Measurements from ENCODE around the gene RAB33B. TPM values are rescaled to one million over a fixed set of nuclear protein-coding genes. Genes with fewer than 3 reads are reported as not detected.

The RAB33B gene
- total RNA-seq, 1 donor, result 23.4 TPM

DNA sequence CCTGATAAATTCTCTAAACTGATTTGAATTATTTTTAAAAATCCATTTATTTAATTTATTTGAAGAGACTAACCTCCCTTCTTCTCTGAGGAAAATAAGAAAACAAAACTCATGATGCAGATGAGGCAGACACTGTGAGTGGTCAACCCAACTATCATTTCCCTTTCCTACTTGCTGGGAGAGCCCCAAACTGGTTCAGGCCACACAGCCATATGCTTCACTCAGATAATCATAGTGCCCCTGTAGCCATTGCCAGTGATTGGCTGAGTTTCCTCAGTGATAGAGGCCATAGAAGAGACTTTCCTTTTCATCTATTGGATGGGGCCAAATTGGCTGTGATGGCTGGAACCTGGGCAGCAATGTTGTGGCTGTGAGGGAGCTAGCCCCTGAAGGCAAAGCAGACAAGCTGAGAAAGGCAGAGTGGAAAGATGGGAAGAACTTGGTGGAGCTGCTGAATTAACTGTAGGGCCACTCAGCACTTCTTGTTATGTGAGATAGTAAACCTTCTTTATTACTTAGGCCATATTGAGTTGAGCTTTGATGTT, 49.8 kb downstream of the RAB33B start:
- DNase-seq (ENCODE audit: low read depth in 2 of 3, low spot score in 2 of 3), result no peak

DNA sequence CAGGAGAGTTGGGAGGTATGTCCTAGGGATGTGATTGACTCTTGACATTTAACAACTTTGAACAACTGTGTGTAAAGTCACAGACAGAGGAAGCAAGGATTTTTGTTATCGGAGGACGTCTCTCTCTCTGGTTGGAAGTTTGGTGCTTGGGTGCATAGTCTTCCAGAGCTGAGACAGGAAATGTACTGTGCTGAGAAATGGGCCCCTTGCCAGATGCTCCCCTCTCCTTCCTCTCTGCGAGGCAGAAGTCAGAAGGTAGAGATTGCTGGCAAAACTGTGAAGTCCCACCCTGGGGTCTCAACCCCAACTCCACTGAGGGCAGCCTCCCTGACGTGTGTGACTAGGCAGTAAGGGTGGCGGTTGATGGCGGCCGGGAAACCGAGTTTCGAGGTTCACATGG, 52.9 kb downstream of the RAB33B start:
- DNase-seq (ENCODE audit: low read depth in 2 of 3, low spot score in 2 of 3), result no peak

DNA sequence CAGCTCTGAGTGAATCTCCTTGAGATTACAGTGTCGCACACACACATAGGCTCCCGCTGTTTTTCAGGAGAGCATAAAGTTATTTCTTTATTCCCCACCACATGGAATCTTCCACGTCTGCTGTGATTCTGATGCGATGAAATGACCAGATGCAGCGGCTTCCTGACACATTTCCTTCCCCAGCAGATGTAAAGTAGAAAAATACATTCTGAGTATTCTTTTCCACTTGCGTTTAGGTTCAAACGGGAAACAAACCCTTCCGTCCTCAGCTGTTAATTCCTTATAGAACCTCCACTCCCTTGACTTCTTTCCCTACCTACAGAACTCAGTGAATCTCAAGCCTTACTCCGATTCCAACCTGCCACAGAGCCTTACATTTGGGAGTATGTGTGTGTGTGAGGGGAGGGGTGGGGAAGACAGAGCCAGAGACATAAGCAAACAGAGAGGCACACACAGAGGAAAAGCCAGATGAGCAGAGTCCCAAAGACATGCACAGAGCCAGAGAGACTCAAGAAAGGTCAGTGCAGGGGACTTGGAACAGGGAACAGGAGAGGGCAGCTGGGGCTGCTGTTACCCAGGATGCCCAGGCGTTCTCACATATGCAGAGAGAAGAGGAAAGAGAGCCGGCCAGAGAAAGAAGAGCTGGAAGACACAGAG, 54.8 kb downstream of the RAB33B start:
- DNase-seq (ENCODE audit: low read depth in 2 of 3, low spot score in 2 of 3), result no peak

DNA sequence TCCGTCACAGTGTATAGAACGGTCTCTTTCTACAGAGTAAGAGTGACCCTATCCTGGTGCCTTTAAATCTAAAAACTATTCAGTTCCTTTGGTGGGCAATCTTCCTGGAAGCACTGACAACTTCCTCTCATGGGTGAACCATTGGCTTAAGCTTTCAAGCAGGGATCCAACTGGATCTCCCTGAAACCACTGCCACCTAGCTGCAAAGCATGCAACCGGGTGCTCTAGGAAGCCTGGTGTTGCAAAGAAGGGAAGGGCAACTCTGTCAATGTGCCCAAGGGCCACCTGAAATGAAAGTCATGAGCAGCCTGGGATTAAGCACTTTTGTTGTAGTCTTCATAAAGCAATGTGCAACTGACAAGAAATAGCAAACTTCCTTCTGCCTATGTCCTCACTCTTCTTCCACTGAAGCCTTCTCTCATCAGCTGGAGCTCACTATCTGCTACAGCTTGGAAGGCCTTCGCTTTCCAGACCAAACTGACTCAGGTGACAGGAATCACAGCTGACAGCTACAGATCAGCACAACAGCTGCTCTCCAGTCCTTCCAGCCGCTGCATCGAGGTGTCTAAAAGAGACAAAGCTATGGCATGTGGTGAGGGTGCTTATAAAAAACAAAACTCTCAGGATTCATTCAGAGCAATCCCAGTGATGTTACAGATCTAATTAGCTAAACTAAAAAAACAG, 55.9 kb downstream of the RAB33B start:
- DNase-seq (ENCODE audit: low read depth in 2 of 3, low spot score in 2 of 3), result peak in 2 of 3 donors; percentile 25 to 53

DNA sequence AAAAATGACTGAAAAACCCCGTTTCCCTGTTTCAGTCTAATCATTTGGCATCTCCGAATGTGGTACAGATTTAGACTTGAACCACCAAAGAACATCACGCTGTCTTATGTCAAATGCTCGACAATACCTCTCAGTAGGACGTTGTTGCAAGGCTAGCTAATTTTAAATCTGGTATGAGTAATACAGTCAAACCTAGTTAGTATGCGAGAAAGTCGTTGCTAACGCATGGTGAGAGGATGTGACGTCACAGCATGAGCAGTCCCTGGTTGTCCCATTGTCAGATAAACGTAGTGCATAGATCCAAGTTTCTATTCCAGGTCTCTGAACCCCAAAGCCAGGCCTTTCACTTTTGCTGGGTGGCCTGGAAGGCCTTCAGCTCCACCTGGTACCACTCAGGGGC, 57.4 kb downstream of the RAB33B start:
- DNase-seq (ENCODE audit: low read depth in 2 of 3, low spot score in 2 of 3), result no peak

DNA sequence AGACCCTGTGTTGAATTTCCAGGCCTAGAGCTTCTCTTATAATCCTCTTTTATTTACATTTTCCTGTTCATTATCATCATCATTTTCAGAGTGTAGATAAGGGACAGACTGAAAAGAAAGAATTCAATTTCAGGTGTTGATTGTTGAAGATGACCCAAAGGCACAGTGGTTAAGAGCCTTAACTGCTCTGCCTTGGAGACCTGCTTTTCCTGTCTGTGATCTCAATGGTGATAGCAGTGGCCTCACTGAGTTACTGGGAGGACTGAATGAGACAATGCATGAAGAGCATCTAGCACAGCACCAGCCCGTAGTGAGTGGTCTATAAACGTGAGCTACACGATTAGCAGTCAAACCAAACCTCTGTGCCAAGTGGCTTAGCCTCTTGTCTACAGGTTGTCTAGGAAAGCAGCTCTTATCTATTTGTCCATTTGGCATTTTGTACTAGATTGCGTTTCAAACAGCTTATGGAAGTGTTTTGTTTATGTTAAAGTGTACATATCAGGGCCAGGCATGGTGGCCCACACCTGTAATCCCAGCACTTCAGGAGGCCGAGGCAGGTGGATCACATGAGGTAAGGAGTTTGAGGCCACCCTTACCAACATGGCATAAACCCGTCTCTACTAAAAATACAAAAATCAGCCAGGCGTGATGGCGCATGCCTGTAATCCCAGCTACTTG, 60.6 kb downstream of the RAB33B start:
- DNase-seq (ENCODE audit: low read depth in 2 of 3, low spot score in 2 of 3), result no peak

DNA sequence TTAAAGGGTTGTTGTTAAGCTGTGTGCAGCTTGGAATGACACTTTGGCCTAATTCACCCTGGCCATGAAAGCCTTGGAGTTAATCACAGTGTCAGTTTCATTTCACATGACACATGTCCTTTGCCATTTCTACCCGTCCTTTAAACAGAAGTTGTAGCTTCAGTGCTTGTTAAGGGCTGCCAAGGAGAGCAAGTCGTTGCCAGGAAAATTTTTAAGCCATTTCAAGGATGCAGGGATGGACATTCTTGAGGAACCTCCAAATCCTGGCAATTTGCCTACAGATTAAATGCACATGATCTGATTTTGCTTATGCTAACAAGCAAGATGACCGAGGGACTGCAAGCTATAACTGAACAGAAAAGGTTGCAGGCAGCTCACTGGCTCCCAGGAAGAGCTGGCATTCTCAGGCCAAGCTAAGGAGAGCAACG, 61.6 kb downstream of the RAB33B start:
- no peak for DNase-seq (ENCODE audit: low read depth in 2 of 3, low spot score in 2 of 3)

DNA sequence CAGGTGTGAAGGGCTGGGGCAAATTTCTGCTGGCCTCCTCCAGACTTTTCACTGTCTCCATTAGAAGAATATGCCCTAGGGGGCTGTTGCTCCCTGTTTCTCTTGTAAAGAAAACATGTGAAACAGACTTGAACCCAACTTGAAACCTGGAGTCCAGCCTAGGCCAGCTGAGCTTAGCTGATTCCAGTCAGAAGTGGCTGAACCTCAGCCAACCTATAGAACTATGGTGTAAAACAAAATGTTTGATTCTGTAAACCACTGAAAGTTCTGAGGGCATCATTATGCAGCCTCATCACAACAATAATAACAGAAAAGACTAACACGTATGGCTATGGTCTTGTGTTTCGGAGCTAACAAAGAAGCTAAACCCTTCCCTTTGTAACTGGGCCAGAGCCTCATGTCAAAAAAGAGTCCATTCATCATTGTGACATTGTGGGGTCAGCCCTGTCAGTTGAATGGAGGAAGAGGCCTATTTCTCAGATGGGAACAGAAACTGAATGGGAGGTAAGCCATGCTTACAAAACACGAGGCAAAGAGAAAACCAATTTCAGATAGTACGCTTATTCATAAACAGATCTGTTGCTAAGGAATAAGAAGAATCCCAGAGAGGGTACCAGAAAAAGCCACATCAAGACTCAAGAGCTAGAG, 68.0 kb downstream of the RAB33B start:
- no peak for DNase-seq (ENCODE audit: low read depth in 2 of 3, low spot score in 2 of 3)

DNA sequence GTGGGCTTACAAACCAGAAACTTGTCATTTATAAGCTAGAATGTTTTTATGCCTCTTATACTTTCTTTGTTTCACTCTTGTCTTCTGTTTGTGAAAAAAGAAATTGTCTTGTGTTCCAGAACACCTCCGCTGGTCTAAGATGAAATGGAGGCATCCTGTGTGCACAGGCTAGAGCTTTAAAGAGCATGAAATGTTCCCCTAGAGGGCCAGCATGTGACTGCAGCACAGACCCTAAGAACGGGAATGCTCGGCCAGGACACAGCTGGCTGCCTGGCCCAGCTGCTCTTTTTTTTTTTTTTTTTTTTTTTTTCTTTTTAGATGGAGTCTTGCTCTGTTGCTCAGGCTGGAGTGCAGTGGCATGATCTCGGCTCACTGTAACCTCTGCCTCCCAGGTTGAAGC, 68.5 kb downstream of the RAB33B start:
- DNase-seq (ENCODE audit: low read depth in 2 of 3, low spot score in 2 of 3), result no peak

DNA sequence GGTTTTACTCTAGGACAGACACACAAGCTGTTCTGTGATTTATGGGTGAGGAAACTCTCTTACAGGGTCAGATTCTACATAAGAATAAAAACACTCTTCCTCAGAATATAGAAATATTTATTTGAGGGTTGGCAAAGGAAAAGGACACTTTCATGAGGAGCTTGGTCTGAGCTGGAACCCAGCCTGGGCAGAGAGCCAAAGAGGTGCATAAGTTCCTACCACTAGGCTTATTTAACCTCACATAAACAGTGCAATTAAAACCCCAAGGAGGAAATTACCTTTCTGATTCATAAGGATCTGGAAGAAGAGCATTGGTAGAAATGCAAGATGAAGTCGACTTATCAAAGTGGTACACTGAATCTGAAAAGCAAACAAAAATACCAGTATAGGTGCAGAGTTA, 69.2 kb downstream of the RAB33B start:
- DNase-seq (ENCODE audit: low read depth in 2 of 3, low spot score in 2 of 3), result no peak

DNA sequence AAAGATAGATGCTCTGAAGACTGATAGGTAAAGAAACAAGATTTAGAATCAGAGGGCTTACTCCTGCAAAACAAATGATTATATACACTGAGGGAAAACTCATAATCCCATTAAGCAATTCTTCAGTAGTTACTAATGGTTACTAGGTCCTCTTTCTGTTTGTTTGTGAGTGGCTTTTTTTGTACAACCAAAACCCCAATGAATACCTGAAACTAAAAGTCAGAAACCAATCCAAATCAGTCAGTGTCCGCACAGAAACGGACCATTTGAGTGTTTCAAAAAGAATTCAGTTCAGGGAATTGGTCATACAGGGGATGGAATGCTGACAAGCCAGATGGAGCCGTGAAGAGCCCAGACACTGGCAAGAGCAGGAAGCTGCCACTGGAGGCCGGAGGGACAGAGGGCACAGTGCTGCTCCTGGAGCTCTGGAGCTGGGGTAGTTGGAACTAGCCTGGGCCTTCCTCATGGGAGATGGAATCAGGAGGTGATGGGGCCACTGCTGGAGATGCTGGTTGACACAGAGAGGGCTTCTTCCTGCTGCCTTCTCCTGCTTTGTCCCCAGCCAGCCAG, 70.2 kb downstream of the RAB33B start:
- DNase-seq (ENCODE audit: low read depth in 2 of 3, low spot score in 2 of 3), result no peak

DNA sequence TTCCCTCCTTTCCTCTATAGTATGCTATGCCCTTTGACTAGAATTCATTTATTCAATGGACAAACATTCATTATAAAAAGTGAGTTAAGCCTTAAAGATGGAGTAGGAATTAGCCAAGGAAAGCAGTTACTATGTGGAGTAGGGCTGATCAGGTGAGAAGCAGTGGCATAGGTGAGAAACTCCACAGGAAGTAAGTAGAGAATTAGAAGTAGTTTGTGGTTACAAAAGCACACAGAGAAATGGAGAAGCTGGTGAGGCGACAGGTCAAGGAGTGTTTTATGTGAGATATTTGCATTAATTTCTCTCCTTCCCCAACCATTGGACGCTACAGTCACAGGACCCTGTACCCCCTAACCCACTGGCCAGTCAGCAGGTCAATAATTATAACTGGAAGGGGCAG, 71.5 kb downstream of the RAB33B start:
- no peak for DNase-seq (ENCODE audit: low read depth in 2 of 3, low spot score in 2 of 3)

Small RNA genes within 50 kb of the gene (small RNA-seq; reads per million reads assigned to genes)
- not detected for gene RF01225

Other genes with a start within 250 kb of the RAB33B start
- not detected for gene MGARP, start 173.9 kb upstream of the RAB33B start, total RNA-seq
- gene NAA15, start 152.6 kb upstream of the RAB33B start, total RNA-seq, result 13.5 TPM
- gene NDUFC1, start 151.6 kb upstream of the RAB33B start, total RNA-seq, result 24.8 TPM
- gene SETD7, start 102.1 kb downstream of the RAB33B start, total RNA-seq, result 8.1 TPM
- gene MGST2, start 211.7 kb downstream of the RAB33B start, total RNA-seq, result 26.4 TPM

Measured in hematopoietic multipotent progenitor cell (in vitro differentiated cells).